HCT116 (cell line): ENCODE results near the gene KHSRP. TPM values are rescaled to one million over a fixed set of nuclear protein-coding genes. Genes with fewer than 3 reads are reported as not detected.

Experiments used
- ATAC-seq: fragments of 200-7000 bp; cut with Tn5 transposase; 2 replicates; pipeline ENCODE4 v1.9.1; 2020; ENCODE audit warnings: mild to moderate bottlenecking, moderate library complexity
- BruUV-seq: library from RNA; stranded (reverse); fragments of 400-500 nt; replicated peaks from 2 replicates; lab custom pipeline; 2021; lab: Mats Ljungman, UMichigan
- CTCF ChIA-PET: fragments of 300-600 bp; sonication (Branson Sonifier 250); formaldehyde crosslinking; loops from one replicate; lab custom pipeline; 2021; ENCODE audit warnings: antibody characterized with exemption; lab: Charles Lee
- POLR2A ChIA-PET: fragments of 300-600, 350-600 bp; sonication (Branson Sonifier 250); formaldehyde crosslinking; loops from one replicate; lab custom pipeline; 2021; ENCODE audit warnings: antibody characterized with exemption; lab: Charles Lee
- RAD21 ChIA-PET, 2 experiments: fragments of 300-600 bp; sonication (Branson Sonifier 250); formaldehyde crosslinking; loops; one replicate each; lab custom pipeline; 2023; ENCODE audit warnings: low total read pairs in 2 of 2; ENCODE audit not compliant: uncharacterized antibody in 2 of 2, unreplicated experiment in 2 of 2, low non-redundant PET in 1 of 2; lab: Charles Lee
- DNase-seq: peaks from one replicate; pipeline ENCODE4 v3.0.0-alpha.2; 2010; ENCODE audit warnings: low read depth, low spot score
- H2AFZ ChIP-seq: fragments of 200-600 bp; shearing (Covaris generic), sonication (generic); 2 replicates; pipeline ENCODE4 v1.6.1; 2017; ENCODE audit warnings: low read depth, mixed run types, mixed read lengths, antibody characterized with exemption, low read length; ENCODE audit not compliant: poor library complexity, severe bottlenecking
- H3K27ac ChIP-seq: 2 replicates; pipeline ENCODE4 v1.5.1; 2012; ENCODE audit warnings: low read depth, low read length
- H3K27me3 ChIP-seq: fragments of 200-600 bp; sonication (generic); 2 replicates; pipeline ENCODE4 v1.6.1; 2016; ENCODE audit warnings: mixed run types, low read length, mixed read lengths; ENCODE audit not compliant: insufficient read depth
- H3K36me3 ChIP-seq, 2 experiments: fragments of 200-500 bp in 1 of 2; fragments of 200-600 bp in 1 of 2; sonication (Bioruptor generic) in 1 of 2; sonication (generic) in 1 of 2; 2 replicates each; pipeline versions ENCODE4 v1.5.1 to v1.6.1; 2014 to 2016; ENCODE audit warnings: low read length in 2 of 2, inconsistent platforms in 1 of 2, mixed read lengths in 1 of 2, mixed run types in 1 of 2; ENCODE audit not compliant: insufficient read depth in 2 of 2, control insufficient read depth in 1 of 2
- H3K4me1 ChIP-seq, 2 experiments: fragments of 200-600 bp in 1 of 2; sonication (generic) in 1 of 2; 2 replicates each; pipeline versions ENCODE4 v1.5.1 to v1.6.1; 2012 to 2017; ENCODE audit warnings: low read length in 2 of 2, inconsistent platforms in 1 of 2, mild to moderate bottlenecking in 1 of 2, mixed read lengths in 1 of 2, mixed run types in 1 of 2, moderate library complexity in 1 of 2; ENCODE audit not compliant: insufficient read depth in 2 of 2, control insufficient read depth in 1 of 2
- H3K4me2 ChIP-seq: fragments of 200-600 bp; sonication (generic); 2 replicates; pipeline ENCODE4 v1.6.1; 2017; ENCODE audit warnings: mixed run types, low read length, mixed read lengths
- H3K4me3 ChIP-seq, 2 experiments: fragments of 200-600 bp in 1 of 2; sonication (generic) in 1 of 2; replicated peaks in 1 of 2; 2 replicates each; pipeline ENCODE4 v1.5.1; 2011 to 2016; ENCODE audit warnings: low read length in 2 of 2, control low read depth in 1 of 2, low read depth in 1 of 2, mild to moderate bottlenecking in 1 of 2, mixed read lengths in 1 of 2, mixed run types in 1 of 2
- H3K79me2 ChIP-seq: fragments of 200-600 bp; sonication (generic); 2 replicates; pipeline ENCODE4 v1.6.1; 2017; ENCODE audit warnings: mild to moderate bottlenecking, mixed run types, low read length, moderate library complexity, mixed read lengths; ENCODE audit not compliant: insufficient read depth
- H3K9ac ChIP-seq: fragments of 200-600 bp; sonication (generic); 2 replicates; pipeline ENCODE4 v1.6.1; 2016; ENCODE audit warnings: low read length, mixed read lengths
- H3K9me2 ChIP-seq: fragments of 200-600 bp; sonication (generic), shearing (Covaris generic); 2 replicates; pipeline ENCODE4 v1.6.1; 2017; ENCODE audit warnings: mixed run types, mild to moderate bottlenecking, moderate library complexity; ENCODE audit not compliant: insufficient read depth
- H3K9me3 ChIP-seq, 2 experiments: fragments of 200-500 bp in 1 of 2; fragments of 200-600 bp in 1 of 2; sonication (Bioruptor generic) in 1 of 2; sonication (generic) in 1 of 2; 2 replicates each; pipeline ENCODE4 v1.6.1; 2014 to 2017; ENCODE audit warnings: low read length in 2 of 2, mixed read lengths in 2 of 2, inconsistent platforms in 1 of 2, low read depth in 1 of 2, mild to moderate bottlenecking in 1 of 2, mixed run types in 1 of 2, moderate library complexity in 1 of 2; ENCODE audit not compliant: control insufficient read depth in 1 of 2, insufficient read depth in 1 of 2
- H4K20me1 ChIP-seq: fragments of 200-600 bp; sonication (generic), shearing (Covaris generic); 2 replicates; pipeline ENCODE4 v1.6.1; 2017; ENCODE audit warnings: mixed run types, mild to moderate bottlenecking, moderate library complexity; ENCODE audit not compliant: insufficient read depth
- ATF3 ChIP-seq: IDR thresholded peaks from 2 replicates; pipeline ENCODE4 v1.6.1; 2012
- CBX3 ChIP-seq: IDR thresholded peaks from 2 replicates; pipeline ENCODE4 v1.6.1; 2012; ENCODE audit warnings: low read depth
- CTCF ChIP-seq, 3 experiments: fragments of 200-600 bp in 1 of 3; sonication (generic) in 1 of 3; IDR thresholded peaks in 2 of 3; conservative IDR thresholded peaks in 1 of 3; 2 replicates each; pipeline ENCODE4 v1.5.1; 2012 to 2017; ENCODE audit warnings: low read depth in 2 of 3, low read length in 2 of 3, antibody characterized with exemption in 1 of 3, borderline replicate concordance in 1 of 3, control low read depth in 1 of 3, mild to moderate bottlenecking in 1 of 3, mixed read lengths in 1 of 3, mixed run types in 1 of 3, moderate library complexity in 1 of 3; ENCODE audit not compliant: insufficient read depth in 1 of 3
- EGR1 ChIP-seq: IDR thresholded peaks from 2 replicates; pipeline ENCODE4 v1.6.1; 2012; ENCODE audit warnings: low read depth
- ELF1 ChIP-seq: IDR thresholded peaks from 2 replicates; pipeline ENCODE4 v1.6.1; 2012; ENCODE audit warnings: low read depth, borderline replicate concordance
- JUND ChIP-seq: IDR thresholded peaks from 2 replicates; pipeline ENCODE4 v1.6.1; 2012
- MAX ChIP-seq: IDR thresholded peaks from 2 replicates; pipeline ENCODE4 v1.6.1; 2012
- RAD21 ChIP-seq: IDR thresholded peaks from 2 replicates; pipeline ENCODE4 v1.6.1; 2012; ENCODE audit warnings: low read depth, mild to moderate bottlenecking
- REST ChIP-seq: IDR thresholded peaks from 2 replicates; pipeline ENCODE4 v1.6.1; 2012; ENCODE audit warnings: low read depth
- TCF7L2 ChIP-seq: IDR thresholded peaks from 2 replicates; pipeline ENCODE4 v1.7.0; 2011; ENCODE audit warnings: borderline replicate concordance, inconsistent platforms; ENCODE audit not compliant: insufficient read depth, insufficient read length; ENCODE audit errors: extremely low read depth
- ZBTB33 ChIP-seq: IDR thresholded peaks from 2 replicates; pipeline ENCODE4 v1.6.1; 2011; ENCODE audit warnings: mild to moderate bottlenecking, low read length, moderate library complexity; ENCODE audit not compliant: insufficient replicate concordance; ENCODE audit errors: extremely low read depth
- ZNF274 ChIP-seq: fragments of 200-500 bp; sonication (Bioruptor generic); IDR thresholded peaks from 2 replicates; pipeline ENCODE4 v1.6.1; 2014; ENCODE audit warnings: mild to moderate bottlenecking, low read depth, low read length, inconsistent platforms
- intact Hi-C: fragments of 100-400 bp; cut with micrococcal nuclease; formaldehyde crosslinking; loops from 2 replicates; pipeline ENCODE4 v1.10.0; 2022
- total RNA-seq: library from RNA; stranded (reverse); gene quantifications from one replicate; pipeline ENCODE4 v1.2.1, GENCODE V29; 2021; ENCODE audit not compliant: unreplicated experiment

The KHSRP gene
- total RNA-seq, 1 experiment from 2014 or later = 553 TPM

GRCh38 chr19:6364353-6364752 lies 60.3 kb downstream of the KHSRP start:
- no peak overlapping the region for H3K9ac ChIP-seq
- no peaks in the 10 kb centered on the region for H4K20me1 ChIP-seq
- peaks cover 17% of the 10 kb centered on the region; the same call in 1 of the 2 replicates for H3K79me2 ChIP-seq
- POLR2A ChIA-PET = no interaction called here
- TF ChIP-seq ATF3 (no peak), TCF7L2 (no peak), ELF1 (no peak), CTCF (IDR thresholded peaks at IDR 0.05 in 2 of 3, conservative IDR thresholded peaks at IDR 0.05 in 1 of 3; ENCODE audit: borderline replicate concordance in 1 of 3, insufficient read depth in 1 of 3, low read depth in 2 of 3, low read length in 2 of 3) (no peak), JUND (no peak), ZBTB33 (no peak), MAX (no peak), EGR1 (no peak), CBX3 (no peak), RAD21 (no peak), REST (no peak), ZNF274 (no peak)
- peaks cover 6 to 30% of the 10 kb centered on the region in 2 experiments for H3K36me3 ChIP-seq
- H2AFZ ChIP-seq = no peak overlapping the region
- H3K4me1 ChIP-seq = peaks cover 0 to 14% of the 10 kb centered on the region in 2 experiments; a peak in 3 of 4 replicates
- ATAC-seq (no peak), DNase-seq (no peak)
- RAD21 ChIA-PET = no interaction called here
- H3K9me3 ChIP-seq = no peaks in the 10 kb centered on the region
- no peaks in the 10 kb centered on the region for H3K9me2 ChIP-seq
- H3K27me3 ChIP-seq = no peaks in the 10 kb centered on the region
- no TSS peak for BruUV-seq
- H3K27ac ChIP-seq = no peak overlapping the region
- CTCF ChIA-PET = no interaction called here
- intact Hi-C loops = no loop called here
- no peak overlapping the region for H3K4me2 ChIP-seq
- no peak overlapping the region for H3K4me3 ChIP-seq
